ENCODE measurements around the gene SLC24A4. TPM values are rescaled to one million over a fixed set of nuclear protein-coding genes. Genes with fewer than 3 reads are reported as not detected.
"Not testable (repeated sequence)": the region's sequence is repeated elsewhere in the genome, so short reads cannot be mapped to it uniquely, and the experiment has no call there.

The SLC24A4 gene
- total RNA-seq, 6 donors from 2014 or later: 0.49 to 5.7 (median 2.0) TPM

- ATAC-seq (ENCODE audit: low FRiP score in 2 of 2): no peak
- no peak overlapping the region for H3K4me3 ChIP-seq
- H3K9me3 ChIP-seq: no peaks in the 10 kb centered on the region
- no peaks in the 10 kb centered on the region for H3K36me3 ChIP-seq
- TF ChIP-seq EP300 (IDR thresholded peaks at IDR 0.05) (no peak), POLR2AphosphoS5 (IDR thresholded peaks at IDR 0.05) (no peak), POLR2A (IDR thresholded peaks at IDR 0.05) (no peak)
- TF ChIP-seq, protein P1, sequence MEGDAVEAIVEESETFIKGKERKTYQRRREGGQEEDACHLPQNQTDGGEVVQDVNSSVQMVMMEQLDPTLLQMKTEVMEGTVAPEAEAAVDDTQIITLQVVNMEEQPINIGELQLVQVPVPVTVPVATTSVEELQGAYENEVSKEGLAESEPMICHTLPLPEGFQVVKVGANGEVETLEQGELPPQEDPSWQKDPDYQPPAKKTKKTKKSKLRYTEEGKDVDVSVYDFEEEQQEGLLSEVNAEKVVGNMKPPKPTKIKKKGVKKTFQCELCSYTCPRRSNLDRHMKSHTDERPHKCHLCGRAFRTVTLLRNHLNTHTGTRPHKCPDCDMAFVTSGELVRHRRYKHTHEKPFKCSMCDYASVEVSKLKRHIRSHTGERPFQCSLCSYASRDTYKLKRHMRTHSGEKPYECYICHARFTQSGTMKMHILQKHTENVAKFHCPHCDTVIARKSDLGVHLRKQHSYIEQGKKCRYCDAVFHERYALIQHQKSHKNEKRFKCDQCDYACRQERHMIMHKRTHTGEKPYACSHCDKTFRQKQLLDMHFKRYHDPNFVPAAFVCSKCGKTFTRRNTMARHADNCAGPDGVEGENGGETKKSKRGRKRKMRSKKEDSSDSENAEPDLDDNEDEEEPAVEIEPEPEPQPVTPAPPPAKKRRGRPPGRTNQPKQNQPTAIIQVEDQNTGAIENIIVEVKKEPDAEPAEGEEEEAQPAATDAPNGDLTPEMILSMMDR (IDR thresholded peaks at IDR 0.05): no peak
- DNase-seq: no peak
- peak overlapping the region; percentile 42 to 72 (median 56) for H3K27ac ChIP-seq
- H3K27me3 ChIP-seq: no peaks in the 10 kb centered on the region
- H3K4me1 ChIP-seq: peaks cover 22 to 37% (median 29%) of the 10 kb centered on the region in 4 donors
- 47 to 68% methylated on average over 7 to 10 of the region's 10 CpGs for WGBS, 2 donors
Measured at GRCh38 chr14:92532490-92533163, 209.7 kb downstream of the SLC24A4 start.

- 54 to 65% methylated on average over 17 of the region's 17 CpGs for WGBS, 2 donors
- no peak overlapping the region for H3K4me3 ChIP-seq
- H3K4me1 ChIP-seq: peaks cover 41 to 48% (median 43%) of the 10 kb centered on the region in 4 donors
- DNase-seq (no peak), ATAC-seq (ENCODE audit: low FRiP score in 2 of 2) (no peak)
- H3K9me3 ChIP-seq: no peaks in the 10 kb centered on the region
- TF ChIP-seq, protein P1 (IDR thresholded peaks at IDR 0.05): no peak
- H3K27ac ChIP-seq: peak overlapping the region in 1 of 4 donors; percentile 2
- H3K36me3 ChIP-seq: no peaks in the 10 kb centered on the region
- H3K27me3 ChIP-seq: no peaks in the 10 kb centered on the region
Measured at GRCh38 chr14:92534932-92535643, 212.1 kb downstream of the SLC24A4 start.

DNA sequence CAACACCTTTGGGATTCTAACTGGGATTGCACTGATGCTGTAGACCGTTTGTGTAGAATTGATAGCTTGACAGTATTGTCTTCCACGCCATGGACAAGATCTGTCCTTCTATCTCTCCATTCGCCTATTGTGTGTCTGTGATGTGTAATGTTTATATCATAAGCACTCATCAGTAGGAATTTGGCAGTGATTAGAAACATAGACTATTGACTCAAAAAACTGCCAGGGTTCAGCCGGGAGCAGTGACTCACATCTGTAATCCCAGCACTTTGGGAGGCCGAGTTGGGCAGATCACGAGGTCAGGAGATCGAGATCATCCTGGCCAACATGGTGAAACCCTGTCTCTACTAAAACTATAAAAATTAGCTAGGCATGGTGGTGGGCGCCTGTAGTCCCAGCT is 213.3 kb downstream of the SLC24A4 start:
- not testable (repeated sequence) for DNase-seq; H3K27me3 ChIP-seq; ATAC-seq (ENCODE audit: low FRiP score in 2 of 2); H3K4me3 ChIP-seq; H3K9me3 ChIP-seq; H3K27ac ChIP-seq; H3K36me3 ChIP-seq
- peaks cover 43 to 53% (median 47%) of the 10 kb centered on the region in 4 donors for H3K4me1 ChIP-seq
- WGBS, 2 donors: 69 to 77% methylated on average over 8 of the region's 8 CpGs

GRCh38 chr14:92538412-92538985 is 215.5 kb downstream of the SLC24A4 start:
- Histone ChIP-seq H3K9me3 (no peaks in the 10 kb centered on the region), H3K4me1 (peaks cover 26 to 38% (median 33%) of the 10 kb centered on the region in 4 donors), H3K4me3 (no peak overlapping the region), H3K27me3 (no peaks in the 10 kb centered on the region), H3K27ac (peak overlapping the region; percentile 25 to 92 (median 82)), H3K36me3 (no peaks in the 10 kb centered on the region)
- no peak for ATAC-seq (ENCODE audit: low FRiP score in 2 of 2)
- no peak for DNase-seq
- TF ChIP-seq, protein P1 (IDR thresholded peaks at IDR 0.05): no peak
- no peak for TF ChIP-seq EP300 (IDR thresholded peaks at IDR 0.05)
- no peak for TF ChIP-seq POLR2AphosphoS5 (IDR thresholded peaks at IDR 0.05)
- no peak for TF ChIP-seq POLR2A (IDR thresholded peaks at IDR 0.05)
- WGBS, 2 donors: 80 to 81% methylated on average over 6 of the region's 6 CpGs

- Histone ChIP-seq H3K36me3 (no peaks in the 10 kb centered on the region), H3K9me3 (no peaks in the 10 kb centered on the region), H3K27ac (peak overlapping the region; percentile 75 to 92 (median 82)), H3K4me1 (peaks cover 26 to 38% (median 33%) of the 10 kb centered on the region in 4 donors), H3K4me3 (no peak overlapping the region), H3K27me3 (no peaks in the 10 kb centered on the region)
- no peak for TF ChIP-seq EP300 (IDR thresholded peaks at IDR 0.05)
- TF ChIP-seq, protein P1 (IDR thresholded peaks at IDR 0.05): no peak
- no peak for TF ChIP-seq POLR2AphosphoS5 (IDR thresholded peaks at IDR 0.05)
- TF ChIP-seq POLR2A (IDR thresholded peaks at IDR 0.05): no peak
- ATAC-seq (ENCODE audit: low FRiP score in 2 of 2): no peak
- WGBS, 2 donors: 91 to 93% methylated on average over 3 of the region's 3 CpGs
- no peak for DNase-seq
Measured at GRCh38 chr14:92539419-92539818, 216.5 kb downstream of the SLC24A4 start.

Data from upper lobe of left lung (tissue), 6 donors.